ENCODE results near the gene PSMG4. TPM values are rescaled to one million over a fixed set of nuclear protein-coding genes. Genes with fewer than 3 reads are reported as not detected.

Gene PSMG4
- polyA plus RNA-seq, 1 donor from 2014 or later = 43.5 TPM

Other genes with a start within 250 kb of the PSMG4 start
- 13.0 TPM for gene RIPK1, start 190.5 kb upstream of the PSMG4 start, polyA plus RNA-seq
- gene BPHL, start 140.2 kb upstream of the PSMG4 start, polyA plus RNA-seq = 17.3 TPM
- gene TUBB2A, start 101.4 kb upstream of the PSMG4 start, polyA plus RNA-seq = 12.8 TPM
- 0.55 TPM for gene TUBB2B, start 31.3 kb upstream of the PSMG4 start, polyA plus RNA-seq
- 0.35 TPM for gene SLC22A23, start 198.1 kb downstream of the PSMG4 start, polyA plus RNA-seq